ENCODE measurements around the gene ATG2A.

Gene ATG2A

DNA sequence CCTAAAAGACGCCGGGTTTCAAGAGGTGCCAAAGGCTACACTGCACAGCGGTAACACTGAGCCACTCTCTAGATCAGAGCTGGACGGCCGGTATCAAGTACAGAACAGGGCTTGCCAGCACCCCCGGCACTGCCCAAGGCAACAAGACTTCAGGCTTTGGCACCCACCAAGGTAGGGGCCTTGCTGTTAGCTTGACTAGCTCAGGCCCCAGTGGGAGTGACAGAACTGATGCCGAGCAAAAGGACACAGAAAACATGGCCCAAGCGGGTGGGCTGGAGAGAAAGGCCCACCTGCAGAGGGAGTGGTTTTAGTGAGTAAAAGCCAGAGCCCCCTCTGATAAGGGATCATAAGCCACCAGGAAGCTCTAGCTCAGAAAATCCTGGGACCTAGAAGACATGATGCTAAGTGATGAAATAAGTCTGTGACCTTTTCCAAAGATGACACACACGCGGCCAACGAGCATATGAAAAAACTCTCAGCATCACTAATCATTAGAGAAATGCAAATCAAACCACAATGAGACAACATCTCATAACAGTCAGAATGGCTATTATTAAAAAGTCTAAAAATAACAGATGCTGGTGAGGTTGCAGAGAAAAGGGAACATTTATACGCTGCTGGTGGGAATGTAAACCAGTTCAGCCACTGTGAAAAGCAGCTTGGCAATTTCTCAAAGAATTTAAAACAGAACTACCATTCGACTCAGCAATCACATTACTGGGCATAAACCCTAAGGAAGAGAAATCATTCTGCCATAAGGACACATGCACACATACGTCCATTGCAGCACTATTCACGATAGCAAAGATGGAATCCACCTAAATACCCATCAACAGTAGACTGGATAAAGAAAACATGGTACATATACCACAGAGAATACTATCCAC, 51.5 kb downstream of the ATG2A start:
- Histone ChIP-seq H3K27ac (ENCODE audit: low read depth in 2 of 2, low read length in 2 of 2) (peak overlapping the region; percentile 83 to 89), H3K9me3 (ENCODE audit: control insufficient read depth in 2 of 2, low read length in 2 of 2) (no peaks in the 10 kb centered on the region), H3K4me1 (ENCODE audit: control insufficient read depth in 2 of 2, insufficient read depth in 2 of 2, low read length in 2 of 2) (peaks cover 52 to 65% of the 10 kb centered on the region in 2 donors), H3K4me3 (ENCODE audit: low read length in 2 of 2) (peak overlapping the region in 1 of 2 donors; percentile 48), H3K36me3 (ENCODE audit: control insufficient read depth in 2 of 2, insufficient read depth in 2 of 2, low read length in 2 of 2) (peaks cover 4 to 10% of the 10 kb centered on the region in 2 donors), H3K9ac (ENCODE audit: low read depth in 1 of 2, low read length in 2 of 2) (peak overlapping the region; percentile 30 to 58), H3K27me3 (ENCODE audit: control insufficient read depth in 2 of 2, insufficient read depth in 2 of 2, low read length in 2 of 2) (no peaks in the 10 kb centered on the region)

- H3K27me3 ChIP-seq (ENCODE audit: control insufficient read depth in 2 of 2, insufficient read depth in 2 of 2, low read length in 2 of 2) = no peaks in the 10 kb centered on the region
- no peaks in the 10 kb centered on the region for H3K9me3 ChIP-seq (ENCODE audit: control insufficient read depth in 2 of 2, low read length in 2 of 2)
- H3K9ac ChIP-seq (ENCODE audit: low read depth in 1 of 2, low read length in 2 of 2) = peak overlapping the region; percentile 30 to 58
- peak overlapping the region; percentile 83 to 89 for H3K27ac ChIP-seq (ENCODE audit: low read depth in 2 of 2, low read length in 2 of 2)
- peaks cover 8 to 10% of the 10 kb centered on the region in 2 donors for H3K36me3 ChIP-seq (ENCODE audit: control insufficient read depth in 2 of 2, insufficient read depth in 2 of 2, low read length in 2 of 2)
- H3K4me3 ChIP-seq (ENCODE audit: low read length in 2 of 2) = peak overlapping the region in 1 of 2 donors; percentile 48
- peaks cover 48 to 62% of the 10 kb centered on the region in 2 donors for H3K4me1 ChIP-seq (ENCODE audit: control insufficient read depth in 2 of 2, insufficient read depth in 2 of 2, low read length in 2 of 2)
Observed at GRCh38 chr11:64864473-64865285, 52.3 kb downstream of the ATG2A start.

DNA sequence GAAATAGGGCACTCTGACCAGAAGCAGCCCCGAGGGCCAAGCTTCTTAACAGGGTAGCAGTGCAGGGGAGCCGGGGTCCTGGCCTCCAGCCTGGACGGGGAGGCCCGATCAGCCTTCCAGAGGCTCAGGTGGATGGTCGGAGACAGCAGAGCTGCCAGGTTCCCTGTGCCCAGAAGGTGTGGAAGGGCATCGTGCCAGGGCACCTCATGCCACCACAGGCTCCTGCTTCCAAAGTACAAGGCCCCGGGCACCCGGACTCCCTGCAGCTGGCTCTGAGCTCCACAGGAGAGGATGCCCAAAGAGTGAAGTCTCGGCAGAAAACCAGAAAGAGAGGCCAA, 52.9 kb downstream of the ATG2A start:
- Histone ChIP-seq H3K27me3 (ENCODE audit: control insufficient read depth in 2 of 2, insufficient read depth in 2 of 2, low read length in 2 of 2) (no peaks in the 10 kb centered on the region), H3K27ac (ENCODE audit: low read depth in 2 of 2, low read length in 2 of 2) (peak overlapping the region; percentile 83 to 89), H3K9ac (ENCODE audit: low read depth in 1 of 2, low read length in 2 of 2) (peak overlapping the region; percentile 30 to 58), H3K4me1 (ENCODE audit: control insufficient read depth in 2 of 2, insufficient read depth in 2 of 2, low read length in 2 of 2) (peaks cover 44 to 58% of the 10 kb centered on the region in 2 donors), H3K9me3 (ENCODE audit: control insufficient read depth in 2 of 2, low read length in 2 of 2) (no peaks in the 10 kb centered on the region), H3K36me3 (ENCODE audit: control insufficient read depth in 2 of 2, insufficient read depth in 2 of 2, low read length in 2 of 2) (peaks cover 9 to 14% of the 10 kb centered on the region in 2 donors), H3K4me3 (ENCODE audit: low read length in 2 of 2) (peak overlapping the region; percentile 10 to 20)

GRCh38 chr11:64863391-64864060, 53.5 kb downstream of the ATG2A start:
- H3K27ac ChIP-seq (ENCODE audit: low read depth in 2 of 2, low read length in 2 of 2) = peak overlapping the region; percentile 83 to 89
- peak overlapping the region; percentile 10 to 20 for H3K4me3 ChIP-seq (ENCODE audit: low read length in 2 of 2)
- peaks cover 44 to 58% of the 10 kb centered on the region in 2 donors for H3K4me1 ChIP-seq (ENCODE audit: control insufficient read depth in 2 of 2, insufficient read depth in 2 of 2, low read length in 2 of 2)
- peaks cover 14 to 16% of the 10 kb centered on the region in 2 donors for H3K36me3 ChIP-seq (ENCODE audit: control insufficient read depth in 2 of 2, insufficient read depth in 2 of 2, low read length in 2 of 2)
- no peaks in the 10 kb centered on the region for H3K27me3 ChIP-seq (ENCODE audit: control insufficient read depth in 2 of 2, insufficient read depth in 2 of 2, low read length in 2 of 2)
- H3K9ac ChIP-seq (ENCODE audit: low read depth in 1 of 2, low read length in 2 of 2) = peak overlapping the region; percentile 30 to 58
- no peaks in the 10 kb centered on the region for H3K9me3 ChIP-seq (ENCODE audit: control insufficient read depth in 2 of 2, low read length in 2 of 2)

GRCh38 chr11:64862987-64863390, 54.0 kb downstream of the ATG2A start:
- H3K27ac ChIP-seq (ENCODE audit: low read depth in 2 of 2, low read length in 2 of 2) = peak overlapping the region; percentile 83 to 89
- H3K4me1 ChIP-seq (ENCODE audit: control insufficient read depth in 2 of 2, insufficient read depth in 2 of 2, low read length in 2 of 2) = peaks cover 45 to 52% of the 10 kb centered on the region in 2 donors
- no peaks in the 10 kb centered on the region for H3K27me3 ChIP-seq (ENCODE audit: control insufficient read depth in 2 of 2, insufficient read depth in 2 of 2, low read length in 2 of 2)
- H3K9me3 ChIP-seq (ENCODE audit: control insufficient read depth in 2 of 2, low read length in 2 of 2) = no peaks in the 10 kb centered on the region
- H3K9ac ChIP-seq (ENCODE audit: low read depth in 1 of 2, low read length in 2 of 2) = peak overlapping the region in 1 of 2 donors; percentile 32
- H3K36me3 ChIP-seq (ENCODE audit: control insufficient read depth in 2 of 2, insufficient read depth in 2 of 2, low read length in 2 of 2) = peaks cover 16 to 17% of the 10 kb centered on the region in 2 donors
- H3K4me3 ChIP-seq (ENCODE audit: low read length in 2 of 2) = peak overlapping the region in 1 of 2 donors; percentile 3

- H3K27ac ChIP-seq (ENCODE audit: low read depth in 2 of 2, low read length in 2 of 2) = peak overlapping the region in 1 of 2 donors; percentile 89
- H3K9me3 ChIP-seq (ENCODE audit: control insufficient read depth in 2 of 2, low read length in 2 of 2) = no peaks in the 10 kb centered on the region
- no peaks in the 10 kb centered on the region for H3K27me3 ChIP-seq (ENCODE audit: control insufficient read depth in 2 of 2, insufficient read depth in 2 of 2, low read length in 2 of 2)
- no peak overlapping the region for H3K9ac ChIP-seq (ENCODE audit: low read depth in 1 of 2, low read length in 2 of 2)
- H3K4me1 ChIP-seq (ENCODE audit: control insufficient read depth in 2 of 2, insufficient read depth in 2 of 2, low read length in 2 of 2) = peaks cover 49 to 63% of the 10 kb centered on the region in 2 donors
- peaks cover 16 to 20% of the 10 kb centered on the region in 2 donors for H3K36me3 ChIP-seq (ENCODE audit: control insufficient read depth in 2 of 2, insufficient read depth in 2 of 2, low read length in 2 of 2)
- peak overlapping the region in 1 of 2 donors; percentile 26 for H3K4me3 ChIP-seq (ENCODE audit: low read length in 2 of 2)
Observed at GRCh38 chr11:64861227-64861975, 55.6 kb downstream of the ATG2A start.

GRCh38 chr11:64859542-64860414, 57.2 kb downstream of the ATG2A start:
- H3K9ac ChIP-seq (ENCODE audit: low read depth in 1 of 2, low read length in 2 of 2) = peak overlapping the region; percentile 13 to 26

DNA sequence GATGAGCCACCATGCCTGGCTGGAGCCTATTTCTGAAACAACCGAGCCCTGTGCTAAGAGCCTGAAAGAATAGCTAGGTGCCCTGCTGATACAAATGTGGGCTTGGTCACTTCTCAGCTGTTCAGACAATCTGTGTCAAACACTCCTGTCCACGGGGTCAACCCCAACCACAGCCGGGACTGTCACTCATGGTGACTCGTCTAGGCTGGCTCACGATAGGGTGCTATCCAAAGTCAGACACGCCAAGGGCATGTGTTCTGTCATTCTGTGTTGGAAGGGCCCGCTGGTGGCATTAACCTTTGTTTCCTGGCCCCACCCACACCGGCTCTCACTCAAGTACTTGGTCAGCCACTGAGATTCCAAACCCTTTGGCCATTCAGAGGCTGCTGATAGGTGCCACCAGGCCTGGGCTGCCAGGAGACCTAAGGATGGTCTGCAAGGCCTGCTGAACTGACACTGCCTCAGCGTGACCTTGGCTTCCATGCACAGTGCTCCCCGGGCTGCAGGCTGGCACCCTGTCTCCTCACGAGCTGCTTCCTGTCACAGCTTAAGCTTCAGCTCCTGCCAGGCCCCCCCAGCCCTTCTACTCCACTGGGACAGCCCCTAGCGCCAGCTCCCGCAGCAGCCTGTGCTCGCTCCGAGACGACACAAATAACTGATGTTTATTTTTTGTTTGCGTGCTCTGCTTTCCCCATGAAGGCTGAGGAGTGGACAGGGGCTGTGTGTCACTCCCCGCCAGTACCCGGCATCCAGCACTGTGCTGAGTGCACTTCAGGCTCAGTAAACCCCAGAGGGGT, 58.3 kb downstream of the ATG2A start:
- peak overlapping the region; percentile 52 to 82 for H3K27ac ChIP-seq (ENCODE audit: low read depth in 2 of 2, low read length in 2 of 2)
- H3K36me3 ChIP-seq (ENCODE audit: control insufficient read depth in 2 of 2, insufficient read depth in 2 of 2, low read length in 2 of 2) = peaks cover 32 to 34% of the 10 kb centered on the region in 2 donors
- H3K4me3 ChIP-seq (ENCODE audit: low read length in 2 of 2) = no peak overlapping the region
- no peaks in the 10 kb centered on the region for H3K9me3 ChIP-seq (ENCODE audit: control insufficient read depth in 2 of 2, low read length in 2 of 2)
- H3K27me3 ChIP-seq (ENCODE audit: control insufficient read depth in 2 of 2, insufficient read depth in 2 of 2, low read length in 2 of 2) = no peaks in the 10 kb centered on the region
- H3K4me1 ChIP-seq (ENCODE audit: control insufficient read depth in 2 of 2, insufficient read depth in 2 of 2, low read length in 2 of 2) = peaks cover 58 to 65% of the 10 kb centered on the region in 2 donors
- no peak overlapping the region for H3K9ac ChIP-seq (ENCODE audit: low read depth in 1 of 2, low read length in 2 of 2)

More at GRCh38 chr11:64859542-64860414, 57.2 kb downstream of the ATG2A start:
- Histone ChIP-seq H3K4me3 (ENCODE audit: low read length in 2 of 2) (peak overlapping the region in 1 of 2 donors; percentile 15), H3K27ac (ENCODE audit: low read depth in 2 of 2, low read length in 2 of 2) (peak overlapping the region; percentile 58 to 82), H3K27me3 (ENCODE audit: control insufficient read depth in 2 of 2, insufficient read depth in 2 of 2, low read length in 2 of 2) (no peaks in the 10 kb centered on the region), H3K4me1 (ENCODE audit: control insufficient read depth in 2 of 2, insufficient read depth in 2 of 2, low read length in 2 of 2) (peaks cover 58 to 63% of the 10 kb centered on the region in 2 donors), H3K9me3 (ENCODE audit: control insufficient read depth in 2 of 2, low read length in 2 of 2) (no peaks in the 10 kb centered on the region), H3K36me3 (ENCODE audit: control insufficient read depth in 2 of 2, insufficient read depth in 2 of 2, low read length in 2 of 2) (peaks cover 21 to 22% of the 10 kb centered on the region in 2 donors)

All from mucosa of rectum (tissue), 2 donors.